ENCODE measurements around the gene RGMA.

- no peak for TF ChIP-seq CTCF (IDR thresholded peaks at IDR 0.05)
- TF ChIP-seq POLR2A (IDR thresholded peaks at IDR 0.05), result no peak
Measured at GRCh38 chr15:93068581-93069199, 20.3 kb downstream of the RGMA start.
